Subcutaneous preadipocyte (primary cell): ENCODE data around the gene NSUN6. TPM values are rescaled to one million over a fixed set of nuclear protein-coding genes. Genes with fewer than 3 reads are reported as not detected.

Source experiments
- total RNA-seq: library from RNA; depleted of rRNA; stranded (reverse); fragments of >200 nt; gene quantifications from 2 replicates; pipeline ENCODE4 v1.2.3, GENCODE V29; 2012

Gene NSUN6
- 5.5 and 10.0 TPM in 2 replicates for total RNA-seq

GRCh38 chr10:18651324-18652007 lies at the start of gene NSUN6:
Gene NSUN6, minus strand, starts transcription at chr10:18651587. Its CDS starts 384 bp downstream, at chr10:18651203.

GRCh38 chr10:18659125-18659818 lies 7.9 kb upstream of the NSUN6 start, which contains the start of gene ARL5B:
Gene ARL5B, plus strand, starts transcription at chr10:18659431. Its CDS starts 207 bp downstream, at chr10:18659638.

Other genes with a start within 250 kb of the NSUN6 start
- 7.7 and 11.3 TPM in 2 replicates for gene ARL5B, start 7.8 kb upstream of the NSUN6 start, total RNA-seq